ENCODE measurements around the gene RPL35A. TPM values are rescaled to one million over a fixed set of nuclear protein-coding genes. Genes with fewer than 3 reads are reported as not detected.

RPL35A gene
- total and polyA plus RNA-seq, 2 donors (not counting 1 experiment from before 2014, with no cell fraction given) = 1,228 to 1,242 TPM

GRCh38 chr3:197989651-197990050 is 39.7 kb downstream of the RPL35A start:
- H3K4me1 Mint-ChIP-seq = no peaks in the 10 kb centered on the region
- POLR2A ChIA-PET = no interaction called here
- H3K9me3 ChIP-seq (ENCODE audit: control extremely low read depth in 1 of 3, control insufficient read depth in 2 of 3, insufficient read depth in 1 of 3, low read length in 2 of 3) = no peaks in the 10 kb centered on the region

GRCh38 chr3:197994736-197995135 is 44.7 kb downstream of the RPL35A start:
- CTCF ChIA-PET = no interaction called here
- Histone ChIP-seq H3K4me2 (replicated peaks; ENCODE audit: low read depth, low read length, poor library complexity, severe bottlenecking) (no peak overlapping the region), H3K9me3 (ENCODE audit: control extremely low read depth in 1 of 3, control insufficient read depth in 2 of 3, insufficient read depth in 1 of 3, low read length in 2 of 3) (no peaks in the 10 kb centered on the region), H3K36me3 (replicated peaks in 1 of 2; ENCODE audit: control extremely low read depth in 1 of 2, control insufficient read depth in 1 of 2, extremely low read depth in 1 of 2, insufficient read depth in 2 of 2, low read length in 1 of 2) (no peaks in the 10 kb centered on the region), H3K4me1 (ENCODE audit: control insufficient read depth in 2 of 2, insufficient read depth in 2 of 2, low read length in 2 of 2) (no peaks in the 10 kb centered on the region), H4K20me1 (ENCODE audit: control insufficient read depth, insufficient read depth, low read length, poor library complexity, severe bottlenecking) (no peaks in the 10 kb centered on the region), H3K27ac (ENCODE audit: low read length in 2 of 2) (no peak overlapping the region), H3K4me3 (ENCODE audit: control extremely low read depth in 1 of 5, extremely low read depth in 1 of 5, insufficient read depth in 1 of 5, low read depth in 2 of 5, low read length in 4 of 5) (no peak overlapping the region), H3K27me3 (replicated peaks in 1 of 4; ENCODE audit: control extremely low read depth in 1 of 4, control insufficient read depth in 3 of 4, insufficient read depth in 4 of 4, low read length in 3 of 4) (no peaks in the 10 kb centered on the region), H2AFZ (ENCODE audit: insufficient read depth, low read depth, low read length, poor library complexity, severe bottlenecking) (no peak overlapping the region), H3K79me2 (ENCODE audit: control insufficient read depth, insufficient read depth, low read length) (no peaks in the 10 kb centered on the region), H3K9ac (ENCODE audit: low read length) (no peak overlapping the region)
- POLR2A ChIA-PET = no interaction called here
- TF ChIP-seq, protein P1, sequence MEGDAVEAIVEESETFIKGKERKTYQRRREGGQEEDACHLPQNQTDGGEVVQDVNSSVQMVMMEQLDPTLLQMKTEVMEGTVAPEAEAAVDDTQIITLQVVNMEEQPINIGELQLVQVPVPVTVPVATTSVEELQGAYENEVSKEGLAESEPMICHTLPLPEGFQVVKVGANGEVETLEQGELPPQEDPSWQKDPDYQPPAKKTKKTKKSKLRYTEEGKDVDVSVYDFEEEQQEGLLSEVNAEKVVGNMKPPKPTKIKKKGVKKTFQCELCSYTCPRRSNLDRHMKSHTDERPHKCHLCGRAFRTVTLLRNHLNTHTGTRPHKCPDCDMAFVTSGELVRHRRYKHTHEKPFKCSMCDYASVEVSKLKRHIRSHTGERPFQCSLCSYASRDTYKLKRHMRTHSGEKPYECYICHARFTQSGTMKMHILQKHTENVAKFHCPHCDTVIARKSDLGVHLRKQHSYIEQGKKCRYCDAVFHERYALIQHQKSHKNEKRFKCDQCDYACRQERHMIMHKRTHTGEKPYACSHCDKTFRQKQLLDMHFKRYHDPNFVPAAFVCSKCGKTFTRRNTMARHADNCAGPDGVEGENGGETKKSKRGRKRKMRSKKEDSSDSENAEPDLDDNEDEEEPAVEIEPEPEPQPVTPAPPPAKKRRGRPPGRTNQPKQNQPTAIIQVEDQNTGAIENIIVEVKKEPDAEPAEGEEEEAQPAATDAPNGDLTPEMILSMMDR (IDR thresholded peaks at IDR 0.05) = no peak
- TF ChIP-seq EZH2 (IDR thresholded peaks at IDR 0.05; ENCODE audit: borderline replicate concordance, insufficient read depth, low read depth, low read length, poor library complexity, severe bottlenecking) = no peak
- WGBS (ENCODE audit: insufficient coverage) = no CpG with 5 or more reads among the region's 1 CpG
- intact Hi-C loops (cut with micrococcal nuclease) = no loop called here
- no peak for ATAC-seq (ENCODE audit: low read depth)
- H3K27ac Mint-ChIP-seq = no peak overlapping the region
- DNase-seq = no peak
- H3K4me1 Mint-ChIP-seq = peaks cover 2% of the 10 kb centered on the region
- no peaks in the 10 kb centered on the region for H3K9me3 Mint-ChIP-seq (ENCODE audit: insufficient read depth)
- no peaks in the 10 kb centered on the region for H3K27me3 Mint-ChIP-seq
- H3K4me3 Mint-ChIP-seq = no peak overlapping the region

More at GRCh38 chr3:197989651-197990050, 39.7 kb downstream of the RPL35A start:
- Histone ChIP-seq H4K20me1 (ENCODE audit: control insufficient read depth, insufficient read depth, low read length, poor library complexity, severe bottlenecking) (no peaks in the 10 kb centered on the region), H3K27me3 (replicated peaks in 1 of 4; ENCODE audit: control extremely low read depth in 1 of 4, control insufficient read depth in 3 of 4, insufficient read depth in 4 of 4, low read length in 3 of 4) (no peaks in the 10 kb centered on the region), H3K4me1 (ENCODE audit: control insufficient read depth in 2 of 2, insufficient read depth in 2 of 2, low read length in 2 of 2) (no peaks in the 10 kb centered on the region), H3K36me3 (replicated peaks in 1 of 2; ENCODE audit: control extremely low read depth in 1 of 2, control insufficient read depth in 1 of 2, extremely low read depth in 1 of 2, insufficient read depth in 2 of 2, low read length in 1 of 2) (no peaks in the 10 kb centered on the region), H2AFZ (ENCODE audit: insufficient read depth, low read depth, low read length, poor library complexity, severe bottlenecking) (no peak overlapping the region), H3K4me3 (ENCODE audit: control extremely low read depth in 1 of 5, extremely low read depth in 1 of 5, insufficient read depth in 1 of 5, low read depth in 2 of 5, low read length in 4 of 5) (no peak overlapping the region), H3K79me2 (ENCODE audit: control insufficient read depth, insufficient read depth, low read length) (no peaks in the 10 kb centered on the region), H3K4me2 (replicated peaks; ENCODE audit: low read depth, low read length, poor library complexity, severe bottlenecking) (no peak overlapping the region), H3K9ac (ENCODE audit: low read length) (no peak overlapping the region), H3K27ac (ENCODE audit: low read length in 2 of 2) (no peak overlapping the region)
- TF ChIP-seq, protein P1 (IDR thresholded peaks at IDR 0.05) = no peak
- no peak for TF ChIP-seq EZH2 (IDR thresholded peaks at IDR 0.05; ENCODE audit: borderline replicate concordance, insufficient read depth, low read depth, low read length, poor library complexity, severe bottlenecking)
- Mint-ChIP-seq H3K27me3 (no peaks in the 10 kb centered on the region), H3K4me3 (no peak overlapping the region), H3K9me3 (ENCODE audit: insufficient read depth) (no peaks in the 10 kb centered on the region), H3K27ac (no peak overlapping the region)
- ATAC-seq (ENCODE audit: low read depth) (no peak), DNase-seq (no peak)
- intact Hi-C loops (cut with micrococcal nuclease) = no loop called here
- CTCF ChIA-PET = no interaction called here
- 100% methylated on average over 1 of the region's 4 CpGs for WGBS (ENCODE audit: insufficient coverage)

Measured in B cell (primary cell).